PC-9 (cell line): ENCODE results near the gene LRIG1. TPM values are rescaled to one million over a fixed set of nuclear protein-coding genes. Genes with fewer than 3 reads are reported as not detected.

Experiments
- BruUV-seq: library from RNA; stranded (reverse); fragments of 400-500 nt; replicated peaks from 2 replicates; lab custom pipeline; 2021; lab: Mats Ljungman, UMichigan
- CTCF ChIA-PET: fragments of 300-600 bp; sonication (Branson Sonifier 250); formaldehyde crosslinking; loops from one replicate; lab custom pipeline; 2022; ENCODE audit warnings: antibody characterized with exemption; lab: Charles Lee
- POLR2A ChIA-PET: fragments of 300-600 bp; sonication (Branson Sonifier 250); formaldehyde crosslinking; loops from one replicate; lab custom pipeline; 2022; ENCODE audit warnings: antibody characterized with exemption; ENCODE audit not compliant: unreplicated experiment; lab: Charles Lee
- DNase-seq, 2 experiments: peaks; one replicate each; pipeline versions ENCODE4 v3.0.0 to v3.0.0-alpha.2; 2015 to 2022; ENCODE audit warnings: mixed read lengths in 1 of 2
- H2AFZ ChIP-seq: fragments of 200-600 bp; sonication (generic); 2 replicates; pipeline ENCODE4 v1.8.1; 2017; ENCODE audit warnings: antibody characterized with exemption
- H3F3A ChIP-seq: fragments of 200-600 bp; sonication (generic); 2 replicates; pipeline ENCODE4 v1.8.1; 2017; ENCODE audit warnings: antibody characterized with exemption, mild to moderate bottlenecking, low read depth; ENCODE audit not compliant: insufficient read depth
- H3K27ac ChIP-seq: fragments of 200-600 bp; sonication (generic); 2 replicates; pipeline ENCODE4 v1.6.1; 2016; ENCODE audit warnings: mixed run types
- H3K27me3 ChIP-seq: fragments of 200-600 bp; sonication (generic); 2 replicates; pipeline ENCODE4 v1.6.1; 2016; ENCODE audit warnings: low read depth, mixed run types; ENCODE audit not compliant: insufficient read depth
- H3K36me3 ChIP-seq: fragments of 200-600 bp; sonication (generic); 2 replicates; pipeline ENCODE4 v1.6.1; 2016; ENCODE audit warnings: low read depth, mixed run types
- H3K4me1 ChIP-seq: fragments of 200-600 bp; sonication (generic); replicated peaks from 2 replicates; pipeline ENCODE4 v1.6.1; 2016; ENCODE audit warnings: mixed run types; ENCODE audit not compliant: insufficient read depth
- H3K4me2 ChIP-seq: fragments of 200-600 bp; sonication (generic); 2 replicates; pipeline ENCODE4 v1.6.1; 2017; ENCODE audit warnings: mixed run types
- H3K4me3 ChIP-seq: fragments of 200-600 bp; sonication (generic); 2 replicates; pipeline ENCODE4 v1.6.1; 2016; ENCODE audit warnings: mixed run types
- H3K79me2 ChIP-seq: fragments of 200-600 bp; sonication (generic); 2 replicates; pipeline ENCODE4 v1.6.1; 2017; ENCODE audit warnings: low read depth, mixed run types
- H3K9me2 ChIP-seq: fragments of 200-600 bp; sonication (generic); 2 replicates; pipeline ENCODE4 v1.8.1; 2017; ENCODE audit warnings: mild to moderate bottlenecking; ENCODE audit not compliant: insufficient read depth
- H3K9me3 ChIP-seq: fragments of 200-600 bp; sonication (generic); 2 replicates; pipeline ENCODE4 v1.8.1; 2016; ENCODE audit warnings: low read depth; ENCODE audit not compliant: insufficient read depth
- H4K20me1 ChIP-seq: fragments of 200-600 bp; sonication (generic); 2 replicates; pipeline ENCODE4 v1.8.1; 2017; ENCODE audit not compliant: insufficient read depth
- CTCF ChIP-seq: fragments of 200-600 bp; sonication (generic); conservative IDR thresholded peaks from 2 replicates; pipeline ENCODE4 v1.6.1; 2017; ENCODE audit warnings: mixed run types, antibody characterized with exemption, mild to moderate bottlenecking, moderate library complexity
- EZH2 ChIP-seq: fragments of 200-600 bp; sonication (generic); IDR thresholded peaks from 2 replicates; pipeline ENCODE4 v1.8.0; 2017; ENCODE audit warnings: antibody characterized with exemption, low read depth
- intact Hi-C: fragments of 100-400 bp; cut with micrococcal nuclease; formaldehyde crosslinking; loops from one replicate; pipeline ENCODE4 v1.10.0; 2022; ENCODE audit not compliant: unreplicated experiment
- total RNA-seq: library from RNA; stranded (reverse); gene quantifications from 2 replicates; pipeline ENCODE4 v1.2.3, GENCODE V29; 2021

Gene LRIG1
- total RNA-seq, 1 experiment from 2014 or later, result not detected

DNA sequence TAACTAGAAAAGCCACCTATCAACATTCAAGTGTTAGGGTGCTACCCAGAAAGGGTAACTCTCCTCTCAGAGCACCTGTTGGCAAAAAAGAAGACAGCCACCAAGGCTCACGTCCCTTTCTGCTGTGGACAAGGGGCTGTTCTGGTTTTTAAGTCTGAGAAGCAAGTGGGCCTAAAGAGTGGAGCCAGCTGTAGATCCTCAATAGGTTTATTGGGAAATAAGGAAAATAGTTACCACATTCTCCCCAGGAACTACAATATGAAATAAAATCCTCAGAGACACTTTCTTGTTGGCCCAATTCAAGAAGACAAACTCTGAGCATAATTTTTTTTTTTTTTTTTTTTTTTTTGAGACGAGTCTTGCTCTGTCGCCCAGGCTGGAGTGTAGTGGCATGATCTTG is 35.8 kb downstream of the LRIG1 start:
- Histone ChIP-seq H3K36me3 (no peaks in the 10 kb centered on the region), H3K79me2 (no peaks in the 10 kb centered on the region), H3K27ac (no peak overlapping the region), H3K4me2 (no peak overlapping the region), H3K27me3 (no peaks in the 10 kb centered on the region), H3K4me3 (no peak overlapping the region), H2AFZ (no peak overlapping the region), H3K9me2 (no peaks in the 10 kb centered on the region), H4K20me1 (no peaks in the 10 kb centered on the region), H3K9me3 (no peaks in the 10 kb centered on the region), H3F3A (no peaks in the 10 kb centered on the region), H3K4me1 (no peaks in the 10 kb centered on the region)
- ChIA-PET CTCF (no interaction called here), POLR2A (no interaction called here)
- no peak for TF ChIP-seq CTCF
- BruUV-seq, result no TSS peak
- intact Hi-C loops, result no loop called here
- DNase-seq, result no peak

DNA sequence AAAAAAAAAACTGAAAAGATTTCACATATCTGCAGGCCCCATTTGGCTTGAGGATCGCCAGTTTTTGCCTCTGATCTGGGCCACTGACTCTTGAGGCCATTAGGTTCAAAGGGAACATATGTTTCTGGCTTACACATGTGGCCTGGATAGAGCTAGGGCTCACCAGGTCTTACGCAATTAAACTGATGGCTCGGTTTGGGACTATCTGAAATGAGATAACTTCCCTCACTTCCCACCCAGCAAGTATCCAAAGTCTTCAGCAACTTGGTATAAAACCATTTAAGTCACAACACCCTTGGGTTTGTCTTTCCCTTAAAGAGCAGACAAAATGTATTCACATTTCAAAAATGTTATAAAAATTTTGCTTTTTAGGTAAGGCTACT is 36.3 kb downstream of the LRIG1 start:
- H3K27ac ChIP-seq, result no peak overlapping the region
- no TSS peak for BruUV-seq
- TF ChIP-seq EZH2, result no peak
- no peak for TF ChIP-seq CTCF

DNA sequence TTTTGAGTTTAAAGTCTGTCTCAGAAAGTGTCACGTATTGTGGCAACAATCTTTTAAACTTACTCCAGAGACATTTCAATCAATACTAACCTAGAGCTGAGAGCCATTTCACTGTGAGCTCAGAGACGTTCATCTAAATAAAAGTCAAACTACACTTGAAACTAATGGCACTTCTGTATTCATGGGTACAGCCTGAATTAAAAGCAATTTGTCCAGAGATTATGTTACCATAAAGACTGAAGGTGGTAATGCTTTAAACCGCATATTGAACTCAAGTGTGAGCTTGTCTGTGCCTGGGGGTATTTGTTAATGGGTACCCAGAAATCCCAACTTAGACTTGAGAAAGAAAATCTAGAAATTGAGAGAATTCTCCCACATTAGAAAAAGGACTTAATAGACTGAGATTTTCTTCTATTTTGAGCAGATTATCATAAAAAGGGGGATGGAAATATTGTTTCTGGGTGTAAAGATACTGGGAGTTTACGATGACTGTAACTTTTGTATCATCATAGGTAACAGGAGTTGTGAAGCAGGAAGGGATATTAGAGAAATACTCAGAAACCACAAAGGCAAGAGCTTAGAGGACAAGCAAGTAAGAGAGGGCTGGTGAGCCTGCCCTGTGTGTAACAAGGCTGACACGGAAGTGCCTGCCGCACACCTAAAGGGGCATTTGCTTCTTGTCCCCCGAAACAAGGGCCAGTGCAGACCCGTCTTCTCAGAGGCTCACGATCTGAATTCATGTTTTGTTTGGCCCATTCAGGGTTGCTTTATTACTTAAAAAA is 36.9 kb downstream of the LRIG1 start:
- BruUV-seq, result no TSS peak
- intact Hi-C loops, result no loop called here
- Histone ChIP-seq H3F3A (no peaks in the 10 kb centered on the region), H3K4me1 (no peaks in the 10 kb centered on the region), H2AFZ (no peak overlapping the region), H3K36me3 (no peaks in the 10 kb centered on the region), H3K27me3 (no peaks in the 10 kb centered on the region), H3K9me2 (no peaks in the 10 kb centered on the region), H3K9me3 (no peaks in the 10 kb centered on the region), H3K4me2 (no peak overlapping the region), H3K79me2 (no peaks in the 10 kb centered on the region), H4K20me1 (no peaks in the 10 kb centered on the region), H3K4me3 (no peak overlapping the region), H3K27ac (no peak overlapping the region)
- ChIA-PET CTCF (no interaction called here), POLR2A (no interaction called here)
- TF ChIP-seq CTCF, result no peak
- TF ChIP-seq EZH2, result no peak
- DNase-seq, result no peak

More for the DNA sequence above, 36.3 kb downstream of the LRIG1 start:
- Histone ChIP-seq H2AFZ (no peak overlapping the region), H4K20me1 (no peaks in the 10 kb centered on the region), H3K9me3 (no peaks in the 10 kb centered on the region), H3F3A (no peaks in the 10 kb centered on the region), H3K79me2 (no peaks in the 10 kb centered on the region), H3K36me3 (no peaks in the 10 kb centered on the region), H3K9me2 (no peaks in the 10 kb centered on the region), H3K4me2 (no peak overlapping the region), H3K4me3 (no peak overlapping the region), H3K27me3 (no peaks in the 10 kb centered on the region), H3K4me1 (no peaks in the 10 kb centered on the region)
- ChIA-PET POLR2A (no interaction called here), CTCF (no interaction called here)
- no peak for DNase-seq
- intact Hi-C loops, result no loop called here
